GM13977 (cell line): ENCODE measurements around the gene ZNF460.
"Not testable (repeated sequence)": the region's sequence is repeated elsewhere in the genome, so short reads cannot be mapped to it uniquely, and the experiment has no call there.

Experiments used
- DNase-seq: peaks from one replicate; pipeline ENCODE4 v3.0.0; 2012; ENCODE audit warnings: low spot score
- CTCF ChIP-seq: IDR thresholded peaks from 2 replicates; pipeline ENCODE4 v1.5.1; 2012; ENCODE audit warnings: mild to moderate bottlenecking, control low read depth; ENCODE audit not compliant: insufficient read depth; ENCODE audit errors: extremely low read depth, missing control alignments
- in situ Hi-C: fragments of 300-500 bp; cut with MboI; formaldehyde crosslinking; loops from one replicate; pipeline ENCODE4 v1.12.0; 2022; ENCODE audit warnings: low sequenced_read_pairs, low pct_unique_long_range_greater_than_20kb, mixed read lengths, inconsistent platforms; ENCODE audit not compliant: unreplicated experiment

The ZNF460 gene

DNA sequence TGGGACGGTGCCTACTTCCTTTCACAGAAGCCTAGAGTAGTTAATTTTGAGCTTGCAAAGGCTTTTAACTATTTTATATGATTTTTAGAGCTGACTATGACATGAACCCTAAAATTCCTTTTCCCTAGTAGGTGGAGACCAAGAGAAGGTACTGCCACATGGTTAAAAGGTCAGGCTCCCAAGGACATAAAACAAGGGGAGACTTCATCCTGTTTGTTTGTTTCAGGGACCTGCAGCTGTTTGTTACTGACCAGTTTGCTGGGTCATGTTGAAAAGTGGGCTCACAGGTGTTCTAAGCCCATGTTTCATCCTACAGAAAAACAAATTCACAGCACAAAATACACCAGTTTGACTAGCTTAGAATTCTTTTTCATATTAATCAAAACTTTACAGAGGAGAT, 3.9 kb upstream of the ZNF460 start:
- in situ Hi-C loops = no loop called here
- DNase-seq = no peak
- TF ChIP-seq CTCF = no peak

- in situ Hi-C loops, DNase-seq: not testable (repeated sequence)
Observed at GRCh38 chr19:57278481-57278880, 1.8 kb upstream of the ZNF460 start.

GRCh38 chr19:57279418-57280164, 694 bp upstream of the ZNF460 start:
- in situ Hi-C loops = no loop called here
- TF ChIP-seq CTCF = peak; percentile 52
- peak; percentile 84 for DNase-seq

DNA sequence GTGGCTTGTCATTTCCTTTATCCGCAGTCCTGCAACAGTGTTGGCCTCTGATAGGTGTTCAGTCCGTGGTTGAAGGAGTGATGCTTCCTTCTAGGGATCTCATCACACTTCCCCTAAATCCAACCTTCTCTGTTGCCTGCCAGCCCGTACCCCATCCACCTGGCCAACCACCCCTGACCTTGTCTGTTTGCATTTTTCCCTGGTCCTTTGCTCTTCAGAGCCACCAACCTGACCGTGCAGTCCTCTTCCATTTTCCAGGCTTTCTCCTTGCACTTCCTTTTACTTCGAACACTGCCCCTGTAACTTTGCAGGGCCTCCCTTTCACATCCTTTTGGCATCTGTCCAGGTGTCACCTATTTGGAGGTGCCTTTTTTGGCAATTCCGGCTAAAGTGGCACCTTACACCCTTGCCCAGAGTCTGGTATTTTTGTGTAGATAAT, 696 bp downstream of the ZNF460 start:
- in situ Hi-C loops = no loop called here
- TF ChIP-seq CTCF = no peak
- no peak for DNase-seq

DNA sequence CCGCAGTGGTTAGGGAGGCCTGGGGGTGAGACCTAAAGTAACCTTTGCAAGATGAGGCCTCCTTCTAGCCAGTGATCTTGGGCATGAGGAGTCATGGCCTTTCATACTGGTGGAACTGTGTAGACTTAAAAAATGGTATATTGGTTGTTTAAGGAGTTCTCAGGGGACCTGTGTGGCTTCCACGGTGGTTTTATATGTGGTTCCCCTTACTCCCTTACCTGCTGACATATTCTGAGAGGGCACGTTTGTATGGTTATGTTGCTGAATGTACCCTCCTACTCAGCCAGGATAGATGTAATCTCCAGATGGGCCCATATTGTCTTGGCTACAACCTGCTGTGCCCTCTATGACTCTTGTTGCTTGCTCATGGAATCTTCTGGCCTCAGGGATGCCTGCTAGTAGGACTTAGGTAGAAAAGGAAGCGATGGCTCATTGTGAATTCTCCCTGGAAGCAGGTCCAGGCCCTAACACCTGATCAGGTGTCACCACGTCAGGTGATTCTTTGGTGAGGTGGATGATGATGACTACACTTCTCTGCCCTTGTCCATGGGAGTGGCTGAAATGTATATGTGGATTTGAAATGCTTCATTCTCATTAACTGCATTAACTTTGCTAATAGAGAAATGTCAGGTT, 1.8 kb downstream of the ZNF460 start:
- peak; percentile 40 for DNase-seq
- in situ Hi-C loops = no loop called here
- TF ChIP-seq CTCF = no peak

DNA sequence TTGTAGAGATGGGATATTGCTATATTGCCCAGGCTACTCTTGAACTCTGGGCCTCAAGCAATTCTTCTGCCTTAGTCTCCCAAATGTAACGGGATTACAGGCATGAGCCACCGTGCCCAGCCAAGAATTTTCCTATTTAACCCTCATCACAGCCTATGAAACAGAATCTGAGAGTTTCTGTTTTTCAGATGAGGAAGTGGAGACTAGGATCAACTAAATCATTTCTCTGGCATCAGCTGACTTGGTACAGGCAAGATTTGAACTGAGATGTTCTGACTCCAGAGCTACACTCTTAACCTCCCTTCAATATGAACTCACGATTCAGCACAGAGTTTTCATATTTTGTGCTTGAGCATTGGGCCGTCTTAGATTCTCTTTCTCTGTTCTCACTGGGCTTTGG, 8.1 kb downstream of the ZNF460 start:
- in situ Hi-C loops = no loop called here
- no peak for DNase-seq
- TF ChIP-seq CTCF = no peak

GRCh38 chr19:57290970-57291369, 10.7 kb downstream of the ZNF460 start:
- in situ Hi-C loops = no loop called here
- DNase-seq = no peak
- TF ChIP-seq CTCF = no peak
